ENCODE results near the gene PRMT5.

The PRMT5 gene

GRCh38 chr14:22885975-22886374 is 43.2 kb downstream of the PRMT5 start:
- no peak for DNase-seq (ENCODE audit: low read depth)
- no peak overlapping the region for H3K4me3 ChIP-seq (ENCODE audit: control insufficient read depth, low read depth, low read length)
- TF ChIP-seq CTCF (conservative IDR thresholded peaks at IDR 0.05; ENCODE audit: control insufficient read depth, insufficient read depth, low read depth, low read length) = no peak

GRCh38 chr14:22884738-22885523 is 44.2 kb downstream of the PRMT5 start:
- DNase-seq (ENCODE audit: low read depth) = no peak
- no peak overlapping the region for H3K4me3 ChIP-seq (ENCODE audit: control insufficient read depth, low read depth, low read length)
- no peak for TF ChIP-seq CTCF (conservative IDR thresholded peaks at IDR 0.05; ENCODE audit: control insufficient read depth, insufficient read depth, low read depth, low read length)

GRCh38 chr14:22884076-22884737 is 45.0 kb downstream of the PRMT5 start:
- TF ChIP-seq CTCF (conservative IDR thresholded peaks at IDR 0.05; ENCODE audit: control insufficient read depth, insufficient read depth, low read depth, low read length) = no peak
- no peak for DNase-seq (ENCODE audit: low read depth)
- H3K4me3 ChIP-seq (ENCODE audit: control insufficient read depth, low read depth, low read length) = no peak overlapping the region

GRCh38 chr14:22883173-22883976 is 45.8 kb downstream of the PRMT5 start, which contains the start of gene REM2:
Gene REM2 (plus strand): TSS chr14:22883222. CDS start chr14:22883288, 66 bp downstream.
- TF ChIP-seq CTCF (conservative IDR thresholded peaks at IDR 0.05; ENCODE audit: control insufficient read depth, insufficient read depth, low read depth, low read length) = no peak
- H3K4me3 ChIP-seq (ENCODE audit: control insufficient read depth, low read depth, low read length) = no peak within 1 kb of the TSS
- DNase-seq (ENCODE audit: low read depth) = no peak

GRCh38 chr14:22882529-22883172 is 46.5 kb downstream of the PRMT5 start:
- peak; percentile 34 for DNase-seq (ENCODE audit: low read depth)
- no peak for TF ChIP-seq CTCF (conservative IDR thresholded peaks at IDR 0.05; ENCODE audit: control insufficient read depth, insufficient read depth, low read depth, low read length)
- no peak overlapping the region for H3K4me3 ChIP-seq (ENCODE audit: control insufficient read depth, low read depth, low read length)

GRCh38 chr14:22882064-22882463 is 47.1 kb downstream of the PRMT5 start:
- no peak for TF ChIP-seq CTCF (conservative IDR thresholded peaks at IDR 0.05; ENCODE audit: control insufficient read depth, insufficient read depth, low read depth, low read length)
- DNase-seq (ENCODE audit: low read depth) = no peak
- H3K4me3 ChIP-seq (ENCODE audit: control insufficient read depth, low read depth, low read length) = no peak overlapping the region

All from fibroblast of mammary gland (primary cell).